DND-41 (cell line): Measurements from ENCODE around the gene LRP10.

Source experiments
- CTCF ChIP-seq: IDR thresholded peaks from 2 replicates; pipeline ENCODE4 v1.5.1; 2012; ENCODE audit warnings: borderline replicate concordance, low read length, moderate library complexity, mild to moderate bottlenecking; ENCODE audit not compliant: poor library complexity, severe bottlenecking; ENCODE audit errors: extremely low read depth
- EZH2 ChIP-seq: IDR thresholded peaks from 3 replicates; pipeline ENCODE4 v1.6.1; 2012; ENCODE audit warnings: borderline replicate concordance, low read depth, mild to moderate bottlenecking, moderate library complexity, low read length, inconsistent platforms; ENCODE audit not compliant: severe bottlenecking

- TF ChIP-seq CTCF (no peak), EZH2 (no peak)
Observed at GRCh38 chr14:22872833-22873520, 1.4 kb downstream of the LRP10 start.
